ENCODE data around the gene SLC35F4.

The SLC35F4 gene

GRCh38 chr14:57574617-57575288 lies 291.1 kb downstream of the SLC35F4 start:
- DNase-seq (ENCODE audit: low read depth in 1 of 2, low spot score in 1 of 2): no peak
- TF ChIP-seq SPI1 (IDR thresholded peaks at IDR 0.05; ENCODE audit: borderline replicate concordance, low read depth): no peak
- no peak for TF ChIP-seq GABPA (IDR thresholded peaks at IDR 0.05; ENCODE audit: low read depth)
- no peak for TF ChIP-seq REST (IDR thresholded peaks at IDR 0.05; ENCODE audit: insufficient replicate concordance, low read depth)
- no peak for TF ChIP-seq POLR2AphosphoS5 (IDR thresholded peaks at IDR 0.05; ENCODE audit: low read depth)
- no peak for TF ChIP-seq CTCF (IDR thresholded peaks at IDR 0.05; ENCODE audit: insufficient read depth, low read length)
- Histone ChIP-seq H3K4me3 (replicated peaks; ENCODE audit: insufficient read depth, low read length) (no peak overlapping the region), H3K27me3 (ENCODE audit: insufficient read depth, poor library complexity, severe bottlenecking) (peaks cover 10% of the 10 kb centered on the region), H3K27ac (replicated peaks) (no peak overlapping the region)

GRCh38 chr14:57573173-57573572 lies 292.7 kb downstream of the SLC35F4 start:
- peaks cover 10% of the 10 kb centered on the region for H3K27me3 ChIP-seq (ENCODE audit: insufficient read depth, poor library complexity, severe bottlenecking)
- H3K4me3 ChIP-seq (replicated peaks; ENCODE audit: insufficient read depth, low read length): no peak overlapping the region
- DNase-seq (ENCODE audit: low read depth in 1 of 2, low spot score in 1 of 2): no peak
- no peak for TF ChIP-seq SPI1 (IDR thresholded peaks at IDR 0.05; ENCODE audit: borderline replicate concordance, low read depth)
- TF ChIP-seq POLR2AphosphoS5 (IDR thresholded peaks at IDR 0.05; ENCODE audit: low read depth): no peak
- TF ChIP-seq REST (IDR thresholded peaks at IDR 0.05; ENCODE audit: insufficient replicate concordance, low read depth): no peak
- no peak for TF ChIP-seq CTCF (IDR thresholded peaks at IDR 0.05; ENCODE audit: insufficient read depth, low read length)
- no peak for TF ChIP-seq GABPA (IDR thresholded peaks at IDR 0.05; ENCODE audit: low read depth)
- no peak overlapping the region for H3K27ac ChIP-seq (replicated peaks)

- DNase-seq (ENCODE audit: low read depth in 1 of 2, low spot score in 1 of 2): no peak
- TF ChIP-seq POLR2AphosphoS5 (IDR thresholded peaks at IDR 0.05; ENCODE audit: low read depth) (no peak), SPI1 (IDR thresholded peaks at IDR 0.05; ENCODE audit: borderline replicate concordance, low read depth) (no peak), GABPA (IDR thresholded peaks at IDR 0.05; ENCODE audit: low read depth) (no peak), REST (IDR thresholded peaks at IDR 0.05; ENCODE audit: insufficient replicate concordance, low read depth) (no peak), CTCF (IDR thresholded peaks at IDR 0.05; ENCODE audit: insufficient read depth, low read length) (no peak)
Measured at GRCh38 chr14:57568554-57568953, 297.3 kb downstream of the SLC35F4 start.

More at GRCh38 chr14:57568554-57568953, 297.3 kb downstream of the SLC35F4 start:
- peaks cover 10% of the 10 kb centered on the region for H3K27me3 ChIP-seq (ENCODE audit: insufficient read depth, poor library complexity, severe bottlenecking)
- H3K27ac ChIP-seq (replicated peaks): no peak overlapping the region
- no peak overlapping the region for H3K4me3 ChIP-seq (replicated peaks; ENCODE audit: insufficient read depth, low read length)
